ENCODE measurements around the gene ATP13A2.

The ATP13A2 gene

DNA sequence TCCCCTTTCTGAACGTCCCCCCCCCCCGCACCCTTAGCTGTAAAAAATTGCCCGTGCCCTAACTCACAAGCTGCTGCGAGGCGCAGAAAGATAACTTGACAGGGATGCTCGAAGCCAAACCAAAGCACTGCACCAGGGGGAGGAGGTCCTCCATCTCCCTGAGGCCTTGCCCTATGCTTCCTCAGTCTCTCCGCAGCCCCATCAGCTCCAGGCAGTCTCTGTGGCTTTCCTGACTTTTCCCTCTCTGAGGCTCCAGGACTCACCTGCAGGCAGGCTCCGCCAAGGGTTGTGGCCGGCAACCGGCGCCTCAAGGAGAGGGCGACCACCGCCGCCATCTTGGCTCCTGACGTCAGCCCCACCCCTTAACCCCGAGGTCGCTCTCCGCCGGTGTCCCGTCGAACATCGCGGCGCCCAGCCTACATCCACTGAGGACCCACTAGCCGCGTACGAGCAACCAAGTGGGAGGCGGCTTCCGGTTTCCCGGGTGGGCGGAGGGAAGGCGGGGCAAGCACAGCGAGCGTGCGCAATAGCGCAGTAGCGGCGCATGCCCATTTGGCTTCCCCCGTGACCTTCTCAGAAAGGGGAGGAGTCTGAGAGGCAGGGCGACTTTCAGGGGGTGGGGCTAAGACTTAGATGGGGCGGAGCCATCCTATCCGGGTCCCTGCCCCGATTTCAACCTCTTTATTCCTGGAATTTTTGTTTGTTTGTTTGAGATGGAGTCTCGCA lies 42.1 kb upstream of the ATP13A2 start, which contains the start of gene SDHB:
Gene SDHB, minus strand, starts transcription at position 348 of the 726 bp plus-strand sequence. Its CDS starts 13 bp downstream, at position 335.
- Histone ChIP-seq H3K4me2 (ENCODE audit: insufficient read depth, low read length) (peak within 1 kb of the TSS; percentile 76), H3K4me1 (ENCODE audit: insufficient read depth, low read length) (peaks cover 17% of the 10 kb centered on the region), H3K36me3 (ENCODE audit: insufficient read depth, low read length) (peaks cover 19% of the 10 kb centered on the region; the same call in 1 of the 2 replicates), H3K9me3 (ENCODE audit: insufficient read depth, low read length, severe bottlenecking) (no peaks in the 10 kb centered on the region), H3K9ac (ENCODE audit: low read depth, low read length) (peak within 1 kb of the TSS; percentile 68), H3K27ac (ENCODE audit: low read length) (peak within 1 kb of the TSS; percentile 80), H3K27me3 (ENCODE audit: insufficient read depth, low read length, poor library complexity) (no peaks in the 10 kb centered on the region), H2AFZ (ENCODE audit: low read depth, low read length) (peak within 1 kb of the TSS; percentile 86), H3K4me3 (ENCODE audit: low read depth in 1 of 2, low read length in 2 of 2) (peak within 1 kb of the TSS; percentile 79 to 84), H4K20me1 (ENCODE audit: insufficient read depth, low read length) (peaks cover 6% of the 10 kb centered on the region; the same call in 1 of the 2 replicates), H3K79me2 (ENCODE audit: insufficient read depth, low read length) (peaks cover 50% of the 10 kb centered on the region)
- TF ChIP-seq EZH2 (IDR thresholded peaks at IDR 0.05; ENCODE audit: borderline replicate concordance, low read depth, low read length, severe bottlenecking) (no peak), CTCF (IDR thresholded peaks at IDR 0.05; ENCODE audit: borderline replicate concordance, extremely low read depth, low read length, poor library complexity, severe bottlenecking) (no peak)
- ATAC-seq (ENCODE audit: insufficient read depth, low read depth) (peak; percentile 99), DNase-seq (peak; percentile 99)

- Histone ChIP-seq H4K20me1 (ENCODE audit: insufficient read depth, low read length) (peaks cover 10% of the 10 kb centered on the region; the same call in 1 of the 2 replicates), H3K4me3 (ENCODE audit: low read depth in 1 of 2, low read length in 2 of 2) (peak overlapping the region; percentile 79 to 84), H2AFZ (ENCODE audit: low read depth, low read length) (peak overlapping the region; percentile 86), H3K4me1 (ENCODE audit: insufficient read depth, low read length) (peaks cover 17% of the 10 kb centered on the region), H3K36me3 (ENCODE audit: insufficient read depth, low read length) (peaks cover 19% of the 10 kb centered on the region; the same call in 1 of the 2 replicates), H3K9ac (ENCODE audit: low read depth, low read length) (peak overlapping the region; percentile 68), H3K9me3 (ENCODE audit: insufficient read depth, low read length, severe bottlenecking) (no peaks in the 10 kb centered on the region), H3K79me2 (ENCODE audit: insufficient read depth, low read length) (peaks cover 56% of the 10 kb centered on the region), H3K4me2 (ENCODE audit: insufficient read depth, low read length) (peak overlapping the region; percentile 76), H3K27ac (ENCODE audit: low read length) (peak overlapping the region; percentile 80), H3K27me3 (ENCODE audit: insufficient read depth, low read length, poor library complexity) (no peaks in the 10 kb centered on the region)
- TF ChIP-seq EZH2 (IDR thresholded peaks at IDR 0.05; ENCODE audit: borderline replicate concordance, low read depth, low read length, severe bottlenecking) (no peak), CTCF (IDR thresholded peaks at IDR 0.05; ENCODE audit: borderline replicate concordance, extremely low read depth, low read length, poor library complexity, severe bottlenecking) (no peak)
- ATAC-seq (ENCODE audit: insufficient read depth, low read depth) (no peak), DNase-seq (no peak)
Observed at GRCh38 chr1:17053086-17053684, 41.5 kb upstream of the ATP13A2 start.

DNA sequence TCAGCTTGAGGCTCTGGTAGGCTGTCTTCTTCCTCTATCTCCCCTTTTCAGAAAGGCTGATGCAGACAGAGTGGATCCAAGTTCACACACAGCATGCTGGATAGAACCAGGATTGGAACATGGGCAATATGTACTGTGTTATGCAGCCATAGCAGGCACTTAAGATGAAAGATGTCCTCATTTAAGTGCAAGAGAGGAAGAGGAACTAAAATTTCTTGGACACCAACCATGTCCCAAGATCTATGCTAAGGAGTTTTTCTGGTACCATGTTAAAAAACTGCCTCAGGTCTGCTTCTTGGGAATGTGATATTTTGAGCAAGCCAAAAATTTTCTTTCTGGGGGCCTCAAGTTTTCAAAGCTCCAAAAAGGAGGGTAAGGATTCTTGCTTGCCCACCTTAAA lies 40.9 kb upstream of the ATP13A2 start:
- DNase-seq (no peak), ATAC-seq (ENCODE audit: insufficient read depth, low read depth) (no peak)
- no peaks in the 10 kb centered on the region for H3K27me3 ChIP-seq (ENCODE audit: insufficient read depth, low read length, poor library complexity)
- TF ChIP-seq EZH2 (IDR thresholded peaks at IDR 0.05; ENCODE audit: borderline replicate concordance, low read depth, low read length, severe bottlenecking), result no peak
- TF ChIP-seq CTCF (IDR thresholded peaks at IDR 0.05; ENCODE audit: borderline replicate concordance, extremely low read depth, low read length, poor library complexity, severe bottlenecking), result no peak
- peaks cover 11% of the 10 kb centered on the region; the same call in 1 of the 2 replicates for H4K20me1 ChIP-seq (ENCODE audit: insufficient read depth, low read length)
- H3K27ac ChIP-seq (ENCODE audit: low read length), result no peak overlapping the region
- no peak overlapping the region for H2AFZ ChIP-seq (ENCODE audit: low read depth, low read length)
- H3K79me2 ChIP-seq (ENCODE audit: insufficient read depth, low read length), result peaks cover 61% of the 10 kb centered on the region
- H3K9ac ChIP-seq (ENCODE audit: low read depth, low read length), result peak overlapping the region; percentile 68
- H3K4me2 ChIP-seq (ENCODE audit: insufficient read depth, low read length), result peak overlapping the region; percentile 76
- H3K4me3 ChIP-seq (ENCODE audit: low read depth in 1 of 2, low read length in 2 of 2), result peak overlapping the region; percentile 79 to 84; a peak in 3 of 4 replicates
- peaks cover 17% of the 10 kb centered on the region for H3K4me1 ChIP-seq (ENCODE audit: insufficient read depth, low read length)
- peaks cover 19% of the 10 kb centered on the region; the same call in 1 of the 2 replicates for H3K36me3 ChIP-seq (ENCODE audit: insufficient read depth, low read length)
- no peaks in the 10 kb centered on the region for H3K9me3 ChIP-seq (ENCODE audit: insufficient read depth, low read length, severe bottlenecking)

Measured in DND-41 (cell line).